NT2/D1 (cell line): ENCODE measurements around the gene UTP11.

ENCODE experiments used
- DNase-seq: peaks from one replicate; pipeline ENCODE4 v3.0.0-alpha.2; 2011; ENCODE audit warnings: low read depth, low spot score
- H3K27me3 ChIP-seq: 2 replicates; pipeline ENCODE4 v1.6.0; 2011; ENCODE audit warnings: mild to moderate bottlenecking; ENCODE audit not compliant: insufficient read length, insufficient read depth
- H3K36me3 ChIP-seq: 2 replicates; pipeline ENCODE4 v1.6.1; 2011; ENCODE audit warnings: mild to moderate bottlenecking, low read length, mixed read lengths; ENCODE audit not compliant: insufficient read depth, insufficient read length
- H3K4me1 ChIP-seq: 2 replicates; pipeline ENCODE4 v1.5.1; 2011; ENCODE audit not compliant: insufficient read depth, insufficient read length
- H3K4me3 ChIP-seq: 2 replicates; pipeline ENCODE4 v1.5.1; 2011; ENCODE audit warnings: low read depth; ENCODE audit not compliant: insufficient read length
- H3K9ac ChIP-seq: 2 replicates; pipeline ENCODE4 v1.6.0; 2011; ENCODE audit warnings: low read depth; ENCODE audit not compliant: insufficient read length
- H3K9me3 ChIP-seq: 2 replicates; pipeline ENCODE4 v1.5.1; 2011; ENCODE audit warnings: mild to moderate bottlenecking, low read length; ENCODE audit not compliant: insufficient read depth
- SUZ12 ChIP-seq: IDR thresholded peaks from 2 replicates; pipeline ENCODE4 v1.6.1; 2011; ENCODE audit not compliant: insufficient read length, insufficient read depth; ENCODE audit errors: extremely low read depth
- YY1 ChIP-seq: IDR thresholded peaks from 2 replicates; pipeline ENCODE4 v1.6.1; 2011; ENCODE audit not compliant: insufficient read length, insufficient read depth
- ZNF274 ChIP-seq: IDR thresholded peaks from 2 replicates; pipeline ENCODE4 v1.6.1; 2011; ENCODE audit warnings: mild to moderate bottlenecking, low read depth, low read length

The UTP11 gene

DNA sequence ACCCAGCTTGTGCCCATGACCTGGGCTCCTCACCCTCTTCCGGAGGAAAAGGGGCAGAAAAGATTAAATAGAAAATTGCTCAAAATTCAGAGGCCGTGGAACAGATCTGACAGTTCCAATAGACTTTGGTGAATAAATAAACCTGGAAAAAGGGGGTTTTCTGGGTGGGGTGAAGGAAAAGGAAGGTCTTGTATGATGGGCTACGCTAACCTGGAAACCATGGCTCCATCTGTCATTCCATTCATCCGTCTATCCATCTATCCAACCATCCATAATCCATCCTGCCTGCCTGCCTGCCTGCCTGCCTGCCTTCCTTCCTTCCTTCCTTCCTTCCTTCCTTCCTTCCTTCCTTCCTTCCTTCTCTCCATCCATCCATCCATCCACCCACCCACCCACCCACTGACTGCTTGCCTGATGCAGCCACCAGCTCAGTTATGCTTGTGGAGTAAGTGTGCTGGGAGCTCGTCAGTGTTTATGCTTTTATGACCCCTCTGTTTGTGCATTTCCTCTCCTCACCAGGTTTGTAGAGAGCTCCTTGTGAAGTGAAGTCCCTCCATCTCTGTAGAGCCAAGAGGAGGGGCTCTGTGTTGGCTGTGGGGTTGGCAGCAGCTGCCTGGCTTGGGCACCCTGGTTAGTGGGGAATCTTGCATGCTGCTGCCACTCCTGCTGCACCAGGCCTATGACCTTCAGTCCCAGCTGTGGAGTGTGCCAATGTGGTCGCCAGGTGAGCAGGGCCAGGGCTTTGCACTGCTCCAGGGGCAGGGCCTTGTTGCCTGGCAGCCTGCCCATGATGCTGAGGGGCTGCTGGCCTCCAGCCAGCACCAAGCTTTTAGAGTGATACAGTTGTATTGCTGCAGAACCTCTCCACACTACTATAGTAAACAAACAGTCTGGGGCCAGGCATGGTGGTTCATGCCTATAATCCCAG is 50.1 kb downstream of the UTP11 start:
- no peaks in the 10 kb centered on the region for H3K36me3 ChIP-seq
- peak overlapping the region; percentile 12 for H3K9ac ChIP-seq
- peaks cover 42% of the 10 kb centered on the region for H3K4me1 ChIP-seq
- H3K4me3 ChIP-seq = no peak overlapping the region
- no peak for DNase-seq
- H3K9me3 ChIP-seq = no peaks in the 10 kb centered on the region
- TF ChIP-seq YY1 = no peak
- TF ChIP-seq ZNF274 = no peak
- TF ChIP-seq SUZ12 = no peak
- H3K27me3 ChIP-seq = no peaks in the 10 kb centered on the region

GRCh38 chr1:38063616-38064015 is 51.1 kb downstream of the UTP11 start:
- no peaks in the 10 kb centered on the region for H3K36me3 ChIP-seq
- no peaks in the 10 kb centered on the region for H3K27me3 ChIP-seq
- peak overlapping the region; percentile 76 for H3K9ac ChIP-seq
- H3K9me3 ChIP-seq = no peaks in the 10 kb centered on the region
- peaks cover 42% of the 10 kb centered on the region for H3K4me1 ChIP-seq
- TF ChIP-seq ZNF274 = no peak
- TF ChIP-seq YY1 = no peak
- TF ChIP-seq SUZ12 = no peak
- H3K4me3 ChIP-seq = peak overlapping the region; percentile 8
- no peak for DNase-seq

- Histone ChIP-seq H3K4me3 (peak overlapping the region; percentile 8), H3K27me3 (no peaks in the 10 kb centered on the region), H3K36me3 (no peaks in the 10 kb centered on the region), H3K4me1 (peaks cover 36% of the 10 kb centered on the region), H3K9me3 (no peaks in the 10 kb centered on the region), H3K9ac (peak overlapping the region; percentile 76)
- no peak for TF ChIP-seq ZNF274
- peak; percentile 69 for TF ChIP-seq YY1
- no peak for DNase-seq
Observed at GRCh38 chr1:38064197-38064903, 51.8 kb downstream of the UTP11 start.

DNA sequence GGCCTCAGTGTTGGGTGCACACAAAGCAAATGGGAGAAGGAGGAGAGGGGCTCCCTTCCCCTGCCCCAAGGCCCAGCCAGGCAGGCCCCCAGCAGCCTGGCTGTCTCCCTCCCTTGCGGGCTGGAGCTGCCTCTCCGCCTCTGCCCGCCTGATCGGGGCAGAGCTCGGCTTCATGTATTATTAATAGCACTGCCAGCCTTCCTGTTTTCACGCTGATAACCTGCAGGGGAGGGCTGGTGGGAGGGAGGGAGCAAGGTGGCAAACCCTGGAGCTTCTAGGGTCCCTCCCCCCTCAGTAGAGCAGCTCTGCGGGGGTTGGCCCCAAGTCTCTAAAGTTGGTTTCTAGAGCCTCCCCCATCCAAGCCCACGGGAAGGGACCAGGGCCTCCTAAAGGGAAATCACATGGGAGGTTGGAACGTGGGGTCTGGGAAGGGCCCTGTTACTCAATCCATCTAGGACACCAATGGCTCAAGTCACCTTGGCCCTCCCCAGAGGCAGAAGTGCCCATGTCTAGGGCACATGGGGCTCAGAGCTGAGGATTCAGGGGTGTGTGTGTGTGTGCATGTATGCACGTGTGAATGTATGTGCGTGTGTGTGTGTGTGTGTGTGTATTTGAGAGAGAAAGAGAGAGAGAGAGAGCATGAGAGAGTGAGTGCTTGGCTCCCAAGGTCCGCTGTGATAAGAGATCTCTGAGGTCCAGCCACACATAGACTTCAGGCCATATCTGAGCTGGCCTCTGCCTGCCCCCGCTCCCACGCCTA is 55.9 kb downstream of the UTP11 start:
- no peak overlapping the region for H3K4me3 ChIP-seq
- no peak for TF ChIP-seq YY1
- no peak for TF ChIP-seq ZNF274
- TF ChIP-seq SUZ12 = no peak
- DNase-seq = no peak
- no peaks in the 10 kb centered on the region for H3K9me3 ChIP-seq
- H3K9ac ChIP-seq = no peak overlapping the region
- peaks cover 29% of the 10 kb centered on the region for H3K4me1 ChIP-seq
- H3K27me3 ChIP-seq = no peaks in the 10 kb centered on the region
- H3K36me3 ChIP-seq = no peaks in the 10 kb centered on the region

DNA sequence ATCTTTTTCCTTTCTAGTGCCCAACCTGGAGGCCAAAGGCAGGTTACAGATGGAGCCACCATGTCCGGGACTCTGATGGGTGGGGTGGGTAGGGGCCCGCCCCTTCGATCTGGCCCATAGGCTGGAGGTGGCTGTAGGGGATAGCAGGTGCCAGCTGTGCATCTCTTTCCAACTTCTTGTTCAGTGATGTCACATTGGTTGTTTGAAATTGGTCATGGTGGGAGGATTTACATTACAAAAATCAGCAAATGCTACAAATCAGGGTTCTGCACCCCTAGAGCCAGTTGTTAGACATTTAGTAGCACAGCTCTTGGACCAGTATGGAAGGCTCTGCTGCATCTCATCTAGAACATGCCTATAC is 56.4 kb downstream of the UTP11 start:
- no peak overlapping the region for H3K4me3 ChIP-seq
- H3K9me3 ChIP-seq = no peaks in the 10 kb centered on the region
- H3K27me3 ChIP-seq = no peaks in the 10 kb centered on the region
- peaks cover 35% of the 10 kb centered on the region for H3K4me1 ChIP-seq
- TF ChIP-seq SUZ12 (no peak), ZNF274 (no peak), YY1 (no peak)
- no peak overlapping the region for H3K9ac ChIP-seq
- DNase-seq = no peak
- no peaks in the 10 kb centered on the region for H3K36me3 ChIP-seq

DNA sequence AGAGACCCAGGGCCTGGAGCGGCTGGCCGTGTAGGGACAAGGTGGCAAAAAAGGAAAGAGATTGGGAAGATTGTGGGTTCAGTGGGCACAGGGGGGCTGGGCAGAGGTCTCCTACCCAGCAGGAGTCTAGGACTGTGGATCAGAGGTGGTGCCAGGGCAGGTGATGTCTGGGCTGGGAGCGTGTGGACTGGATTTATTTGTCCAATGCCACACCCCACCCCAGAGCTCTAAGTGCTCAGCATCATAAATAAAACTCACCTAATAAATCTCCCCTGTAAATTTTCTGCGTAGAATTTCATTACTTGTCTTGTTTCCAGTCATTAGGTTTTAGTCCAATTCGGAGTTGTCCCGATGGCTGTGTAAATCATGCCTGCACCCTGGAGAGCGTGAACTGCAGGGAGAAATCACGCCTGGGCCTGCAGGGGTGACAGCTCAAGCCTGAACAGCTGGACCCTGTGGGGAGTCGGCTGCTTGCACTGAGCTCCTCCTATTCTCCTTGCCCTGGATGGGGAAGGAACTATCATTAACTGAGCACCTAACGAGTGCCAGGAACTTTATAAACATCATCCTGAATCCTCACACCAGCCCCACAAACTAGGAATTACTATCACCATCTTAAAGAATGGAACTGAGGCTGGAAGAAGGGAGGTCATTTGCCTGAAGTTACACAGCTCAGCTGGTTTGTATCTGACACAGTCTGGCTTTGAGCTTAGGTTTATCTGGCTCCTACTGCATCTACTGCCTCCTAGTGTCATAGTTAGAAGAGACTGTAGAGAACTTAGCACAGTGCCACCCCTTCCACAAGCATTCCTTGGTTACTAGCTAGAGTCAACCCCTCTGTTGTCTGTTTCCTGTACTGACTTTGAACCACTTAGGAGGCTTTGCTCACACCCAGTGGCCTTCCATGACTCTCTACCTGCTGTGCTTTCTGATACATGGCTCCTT is 59.0 kb downstream of the UTP11 start:
- Histone ChIP-seq H3K4me3 (no peak overlapping the region), H3K27me3 (no peaks in the 10 kb centered on the region), H3K4me1 (peaks cover 29% of the 10 kb centered on the region), H3K9ac (no peak overlapping the region), H3K9me3 (no peaks in the 10 kb centered on the region), H3K36me3 (no peaks in the 10 kb centered on the region)
- TF ChIP-seq SUZ12 (no peak), YY1 (no peak), ZNF274 (no peak)
- no peak for DNase-seq
